SHP77 treated with DMSO at 0.1 percent for 48 hours (cell line): ENCODE results near the gene CILP.
A peak's percentile ranks its signal among the peaks of the same experiment; 100 is the strongest.
"Not testable (repeated sequence)": the region's sequence is repeated elsewhere in the genome, so short reads cannot be mapped to it uniquely, and the experiment has no call there.

Source experiments
- DNase-seq: peaks from one replicate; lab custom pipeline; 2025; lab: John Stamatoyannopoulos, UW

The CILP gene

GRCh38 chr15:65210770-65211481 lies at the start of gene CILP:
Gene CILP, minus strand, starts transcription at chr15:65211473. Its CDS starts 1,718 bp downstream, at chr15:65209755.
- no peak for DNase-seq

GRCh38 chr15:65260968-65261367 lies 49.7 kb upstream of the CILP start:
- no peak for DNase-seq

- DNase-seq, result no peak
These were observed 48.1 kb upstream of the CILP start for GRCh38 chr15:65259367-65259797.

GRCh38 chr15:65258375-65259262 lies 47.3 kb upstream of the CILP start:
- DNase-seq, result no peak

GRCh38 chr15:65255486-65256140 lies 44.3 kb upstream of the CILP start:
- DNase-seq, result no peak

GRCh38 chr15:65254758-65255157 lies 43.5 kb upstream of the CILP start:
- DNase-seq, result no peak

- DNase-seq, result no peak
These were observed 43.1 kb upstream of the CILP start for GRCh38 chr15:65254356-65254755.

- no peak for DNase-seq
These were observed 38.4 kb upstream of the CILP start for GRCh38 chr15:65249641-65250040.

- DNase-seq, result no peak
These were observed 37.4 kb upstream of the CILP start for GRCh38 chr15:65248511-65249255.

GRCh38 chr15:65246939-65247338 lies 35.7 kb upstream of the CILP start:
- DNase-seq, result no peak

GRCh38 chr15:65246026-65246714 lies 34.9 kb upstream of the CILP start:
- DNase-seq, result no peak

- DNase-seq, result peak; percentile 8
These were observed 34.0 kb upstream of the CILP start for GRCh38 chr15:65245096-65245856.

- no peak for DNase-seq
These were observed 33.4 kb upstream of the CILP start for GRCh38 chr15:65244638-65245037.

- not testable (repeated sequence) for DNase-seq
These were observed 25.2 kb upstream of the CILP start for GRCh38 chr15:65236443-65236842.

GRCh38 chr15:65233696-65234095 lies 22.4 kb upstream of the CILP start:
- no peak for DNase-seq

GRCh38 chr15:65232520-65232919 lies 21.2 kb upstream of the CILP start:
- DNase-seq, result no peak

- DNase-seq, result no peak
These were observed 20.0 kb upstream of the CILP start for GRCh38 chr15:65231306-65231705.

- not testable (repeated sequence) for DNase-seq
These were observed 15.6 kb upstream of the CILP start for GRCh38 chr15:65226901-65227300.

- DNase-seq, result no peak
These were observed 14.9 kb upstream of the CILP start for GRCh38 chr15:65226221-65226620.

GRCh38 chr15:65223996-65224395 lies 12.7 kb upstream of the CILP start:
- no peak for DNase-seq

- no peak for DNase-seq
These were observed 11.6 kb upstream of the CILP start for GRCh38 chr15:65222891-65223290.
